A549 (cell line): Measurements from ENCODE around the gene SLC17A5. TPM values are rescaled to one million over a fixed set of nuclear protein-coding genes. Genes with fewer than 3 reads are reported as not detected.

Experiments used
- ATAC-seq, 2 experiments: fragments of 200-7000 bp in 1 of 2; fragments of >200 bp in 1 of 2; cut with Nextera tagmentation in 1 of 2; cut with Tn5 transposase in 1 of 2; 3 replicates each; pipeline versions ENCODE4 v1.8.0 to v1.9.1; 2018 to 2020; ENCODE audit warnings: mild to moderate bottlenecking in 1 of 2, moderate library complexity in 1 of 2
- CTCF ChIA-PET: fragments of 300-600 bp; sonication (Branson Sonifier 250); formaldehyde crosslinking; extraction: SDS; loops from one replicate; lab custom pipeline; 2021; ENCODE audit warnings: antibody characterized with exemption, inconsistent platforms; lab: Yijun Ruan, JAX
- POLR2A ChIA-PET: fragments of 350-600 bp; formaldehyde crosslinking; extraction: SDS; loops from one replicate; lab custom pipeline; 2021; ENCODE audit warnings: antibody characterized with exemption, inconsistent platforms; lab: Yijun Ruan, JAX
- DNase-seq, 2 experiments: peaks; one replicate each; pipeline versions ENCODE4 v3.0.0 to v3.0.0-alpha.2; 2011 to 2016; ENCODE audit warnings: low read depth in 1 of 2, low spot score in 1 of 2
- FAIRE-seq: peaks from 2 replicates; lab custom pipeline; 2011; peaks lifted over from hg19 to GRCh38; lab: Jason Lieb, UNC
- H3K27ac ChIP-seq, 2 experiments: fragments of >200 bp; sonication (Bioruptor Twin); formaldehyde crosslinking; 3 replicates each; pipeline ENCODE4 v1.5.1; 2016 to 2017
- H3K4me1 ChIP-seq: fragments of >200 bp; sonication (Bioruptor Twin); formaldehyde crosslinking; 3 replicates; pipeline ENCODE4 v1.6.1; 2016
- H3K4me2 ChIP-seq: fragments of >200 bp; sonication (Bioruptor Twin); formaldehyde crosslinking; 3 replicates; pipeline ENCODE4 v1.6.1; 2016
- H3K4me3 ChIP-seq: fragments of >200 bp; sonication (Bioruptor Twin); formaldehyde crosslinking; 3 replicates; pipeline ENCODE4 v1.5.1; 2016
- H3K9me3 ChIP-seq: fragments of >200 bp; sonication (Bioruptor Twin); formaldehyde crosslinking; 3 replicates; pipeline ENCODE4 v1.6.1; 2016
- CHD2 ChIP-seq: fragments of 150-350 bp; IDR thresholded peaks from 2 replicates; pipeline ENCODE4 v1.6.1; 2014; ENCODE audit warnings: low read length; ENCODE audit not compliant: partially characterized antibody
- CHD4 ChIP-seq: fragments of 200-600 bp; sonication (generic); IDR thresholded peaks from 2 replicates; pipeline ENCODE4 v1.6.1; 2016; ENCODE audit warnings: antibody characterized with exemption, mild to moderate bottlenecking, borderline replicate concordance
- EHF ChIP-seq: fragments of 250-450 bp; sonication (Bioruptor Pico); IDR thresholded peaks from 2 replicates; pipeline ENCODE4 v1.5.0; 2020; ENCODE audit warnings: mild to moderate bottlenecking
- EHMT2 ChIP-seq: fragments of 200-600 bp; sonication (generic); IDR thresholded peaks from 2 replicates; pipeline ENCODE4 v1.6.1; 2016; ENCODE audit warnings: antibody characterized with exemption, low read depth, mild to moderate bottlenecking, moderate library complexity
- ESRRA ChIP-seq: fragments of 150-350 bp; IDR thresholded peaks from 2 replicates; pipeline ENCODE4 v1.6.1; 2014; ENCODE audit warnings: mild to moderate bottlenecking, low read length, borderline replicate concordance
- FOXS1 ChIP-seq: fragments of 250-450 bp; sonication (Bioruptor Pico); IDR thresholded peaks from 2 replicates; pipeline ENCODE4 v1.5.0; 2020; ENCODE audit warnings: mild to moderate bottlenecking, moderate library complexity
- GATA3 ChIP-seq: IDR thresholded peaks from 2 replicates; pipeline ENCODE4 v1.6.1; 2012; ENCODE audit warnings: borderline replicate concordance
- HDAC2 ChIP-seq: fragments of 200-600 bp; sonication (generic); IDR thresholded peaks from 2 replicates; pipeline ENCODE4 v1.6.1; 2016
- HEYL ChIP-seq: fragments of 250-450 bp; sonication (Bioruptor Pico); IDR thresholded peaks from 2 replicates; pipeline ENCODE4 v1.8.0; 2021; ENCODE audit warnings: mild to moderate bottlenecking, moderate library complexity
- HOXB5 ChIP-seq: fragments of 250-450 bp; sonication (Bioruptor Pico); IDR thresholded peaks from 2 replicates; pipeline ENCODE4 v1.5.0; 2020; ENCODE audit warnings: mild to moderate bottlenecking, moderate library complexity
- KDM1A ChIP-seq: fragments of 200-600 bp; sonication (generic); IDR thresholded peaks from 2 replicates; pipeline ENCODE4 v1.6.1; 2016; ENCODE audit warnings: low read depth, mild to moderate bottlenecking
- KDM5A ChIP-seq: fragments of 200-600 bp; sonication (generic); IDR thresholded peaks from 2 replicates; pipeline ENCODE4 v1.6.1; 2016; ENCODE audit warnings: antibody characterized with exemption, mild to moderate bottlenecking
- MAFK ChIP-seq: fragments of 450-650 bp; IDR thresholded peaks from 2 replicates; pipeline ENCODE4 v1.6.1; 2014; ENCODE audit not compliant: partially characterized antibody
- NFE2L2 ChIP-seq: fragments of 150-350 bp; conservative IDR thresholded peaks from 2 replicates; pipeline ENCODE4 v1.6.1; 2014; ENCODE audit warnings: low read length
- NPAS2 ChIP-seq: fragments of 250-450 bp; sonication (Bioruptor Pico); IDR thresholded peaks from 2 replicates; pipeline ENCODE4 v1.8.0; 2022; ENCODE audit warnings: mild to moderate bottlenecking, moderate library complexity, borderline replicate concordance
- RARB ChIP-seq: fragments of 250-450 bp; sonication (Bioruptor Pico); IDR thresholded peaks from 2 replicates; pipeline ENCODE4 v1.8.0; 2021; ENCODE audit warnings: mild to moderate bottlenecking, moderate library complexity
- RCOR1 ChIP-seq: fragments of 150-350 bp; IDR thresholded peaks from 2 replicates; pipeline ENCODE4 v1.6.1; 2014; ENCODE audit warnings: antibody characterized with exemption, low read length, low read depth
- SMC3 ChIP-seq: fragments of >200 bp; sonication (Bioruptor Twin); formaldehyde crosslinking; IDR thresholded peaks from 3 replicates; pipeline ENCODE4 v1.6.1; 2018; ENCODE audit warnings: inconsistent platforms
- TFCP2L1 ChIP-seq: fragments of 250-450 bp; sonication (Bioruptor Pico); IDR thresholded peaks from 2 replicates; pipeline ENCODE4 v1.5.0; 2021; ENCODE audit warnings: mild to moderate bottlenecking
- TP53 ChIP-seq: fragments of 250-450 bp; sonication (Bioruptor Pico); IDR thresholded peaks from 2 replicates; pipeline ENCODE4 v1.5.0; 2021; ENCODE audit warnings: mild to moderate bottlenecking, moderate library complexity
- ZSCAN20 ChIP-seq: fragments of 250-450 bp; sonication (Bioruptor Pico); IDR thresholded peaks from 2 replicates; pipeline ENCODE4 v1.8.0; 2022; ENCODE audit warnings: mild to moderate bottlenecking, moderate library complexity
- WGBS: methylation state at CpG from one replicate; pipeline ENCODE4 v1.1.6; 2017; ENCODE audit errors: missing lambda C conversion rate; 5-methylcytosine and 5-hydroxymethylcytosine counted together
- polyA plus RNA-seq, 4 experiments: library from polyadenylated mRNA; depleted of rRNA in 3 of 4; stranded (reverse); fragments of >200 nt; fragmentation: RNase III in 1 of 4; extraction: RNeasy Plus Mini Kit Qiagen cat#74134 plus additional on column Dnase treatment in 1 of 4; gene quantifications; 2 replicates in 3 of 4; 3 replicates in 1 of 4; pipeline ENCODE4 v1.2.3, GENCODE V29; 2011 to 2017
- TF ChIP-seq, protein P1 (sequence below): fragments of 250-450 bp; sonication (Bioruptor Pico); IDR thresholded peaks from 2 replicates; pipeline ENCODE4 v1.5.0; 2020; ENCODE audit warnings: low read depth, mild to moderate bottlenecking, moderate library complexity
- TF ChIP-seq, protein P2 (sequence below): fragments of 450-650 bp; IDR thresholded peaks from 2 replicates; pipeline ENCODE4 v1.6.1; 2014; ENCODE audit warnings: antibody characterized with exemption
- TF ChIP-seq, protein P3 (sequence below): fragments of >200 bp; sonication (Bioruptor Twin); formaldehyde crosslinking; IDR thresholded peaks from 3 replicates; pipeline ENCODE4 v1.6.1; 2016

The SLC17A5 gene
- polyA plus RNA-seq, 2 of the 4 experiments (the other 2 are of a cell fraction), result 10.0 to 10.6 TPM

DNA sequence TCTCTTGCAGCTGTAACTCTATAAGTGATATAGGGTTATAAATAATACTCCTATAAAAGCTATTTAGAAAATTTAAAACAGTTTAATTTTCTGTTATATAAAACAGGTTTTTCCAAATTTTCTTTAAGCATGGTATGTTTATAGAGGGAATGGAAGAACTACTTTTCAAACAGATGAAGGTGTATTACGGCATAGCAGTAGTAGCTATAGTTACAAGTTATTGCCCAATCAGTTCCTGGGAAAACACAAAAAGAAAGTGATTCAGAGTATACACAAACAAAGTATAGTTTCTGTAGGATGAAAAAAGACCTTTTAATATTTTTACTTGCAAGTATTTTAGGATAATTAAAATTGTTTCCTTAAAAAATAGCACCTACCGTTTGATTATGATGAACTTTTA is 9.8 kb downstream of the SLC17A5 start:
- ATAC-seq, result no peak
- H3K4me3 ChIP-seq, result no peak overlapping the region
- peaks cover 4% of the 10 kb centered on the region; the same call in 1 of the 3 replicates for H3K4me1 ChIP-seq
- no peak for TF ChIP-seq GATA3
- TF ChIP-seq MAFK, result no peak
- ChIA-PET POLR2A (interaction anchor here (1.1 kb wide), 1 partner anchor 123 kb away, joined by 3 read pairs; the partner anchor contains the start of gene EEF1A1), CTCF (interaction anchor here (0.8 to 1.5 kb wide), 2 partner anchors 9 to 33 kb away, joined by 3 to 7 read pairs; partner anchors contain the start of gene SLC17A5)
- no peak overlapping the region for H3K27ac ChIP-seq
- DNase-seq, result no peak
- H3K4me2 ChIP-seq, result peak overlapping the region; percentile 76; the same call in 1 of the 3 replicates
- WGBS, result 90% methylated on average over 2 of the region's 2 CpGs
- no peaks in the 10 kb centered on the region for H3K9me3 ChIP-seq
- no peak for FAIRE-seq

DNA sequence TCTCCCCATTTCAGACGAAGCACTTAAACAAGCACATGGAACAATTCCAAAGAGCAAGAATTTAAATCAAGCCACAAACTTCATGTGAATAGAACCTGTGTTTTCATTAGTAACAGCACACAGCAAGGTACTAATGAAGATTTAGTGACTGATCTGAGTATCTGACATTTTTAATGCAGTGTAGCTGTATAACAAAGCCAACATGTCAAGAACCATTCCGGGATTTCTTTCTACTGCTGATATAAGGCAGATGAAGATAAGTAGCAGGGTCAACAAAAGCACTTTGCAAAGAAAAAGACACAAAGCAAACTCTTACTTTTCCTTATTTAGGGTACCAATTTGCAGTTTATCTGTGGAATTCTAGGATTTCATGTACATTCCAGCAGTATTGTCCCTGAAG is 11.3 kb downstream of the SLC17A5 start:
- TF ChIP-seq, protein P1, sequence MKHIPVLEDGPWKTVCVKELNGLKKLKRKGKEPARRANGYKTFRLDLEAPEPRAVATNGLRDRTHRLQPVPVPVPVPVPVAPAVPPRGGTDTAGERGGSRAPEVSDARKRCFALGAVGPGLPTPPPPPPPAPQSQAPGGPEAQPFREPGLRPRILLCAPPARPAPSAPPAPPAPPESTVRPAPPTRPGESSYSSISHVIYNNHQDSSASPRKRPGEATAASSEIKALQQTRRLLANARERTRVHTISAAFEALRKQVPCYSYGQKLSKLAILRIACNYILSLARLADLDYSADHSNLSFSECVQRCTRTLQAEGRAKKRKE (CRISPR knock-in tag), result no peak
- TF ChIP-seq, protein P2, sequence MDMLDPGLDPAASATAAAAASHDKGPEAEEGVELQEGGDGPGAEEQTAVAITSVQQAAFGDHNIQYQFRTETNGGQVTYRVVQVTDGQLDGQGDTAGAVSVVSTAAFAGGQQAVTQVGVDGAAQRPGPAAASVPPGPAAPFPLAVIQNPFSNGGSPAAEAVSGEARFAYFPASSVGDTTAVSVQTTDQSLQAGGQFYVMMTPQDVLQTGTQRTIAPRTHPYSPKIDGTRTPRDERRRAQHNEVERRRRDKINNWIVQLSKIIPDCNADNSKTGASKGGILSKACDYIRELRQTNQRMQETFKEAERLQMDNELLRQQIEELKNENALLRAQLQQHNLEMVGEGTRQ, result no peak
- no peak for TF ChIP-seq NPAS2 (CRISPR knock-in tag)
- TF ChIP-seq HOXB5 (CRISPR knock-in tag), result no peak
- TF ChIP-seq FOXS1 (CRISPR knock-in tag), result no peak
- TF ChIP-seq KDM1A, result no peak
- TF ChIP-seq ZSCAN20 (CRISPR knock-in tag), result no peak
- no peak for TF ChIP-seq ESRRA
- Histone ChIP-seq H3K27ac (no peak overlapping the region), H3K9me3 (no peaks in the 10 kb centered on the region), H3K4me1 (peaks cover 4% of the 10 kb centered on the region; the same call in 1 of the 3 replicates), H3K4me3 (no peak overlapping the region), H3K4me2 (no peak overlapping the region)
- ATAC-seq (no peak), FAIRE-seq (no peak), DNase-seq (no peak)
- 69% methylated on average over 2 of the region's 2 CpGs for WGBS
- POLR2A ChIA-PET, result interaction anchor here (1.0 kb wide), 1 partner anchor 10 kb away, joined by 3 read pairs; no protein-coding TSS in a partner anchor
- CTCF ChIA-PET, result interaction anchor here (1.4 kb wide), 1 partner anchor 10 kb away, joined by 6 read pairs; no protein-coding TSS in a partner anchor

DNA sequence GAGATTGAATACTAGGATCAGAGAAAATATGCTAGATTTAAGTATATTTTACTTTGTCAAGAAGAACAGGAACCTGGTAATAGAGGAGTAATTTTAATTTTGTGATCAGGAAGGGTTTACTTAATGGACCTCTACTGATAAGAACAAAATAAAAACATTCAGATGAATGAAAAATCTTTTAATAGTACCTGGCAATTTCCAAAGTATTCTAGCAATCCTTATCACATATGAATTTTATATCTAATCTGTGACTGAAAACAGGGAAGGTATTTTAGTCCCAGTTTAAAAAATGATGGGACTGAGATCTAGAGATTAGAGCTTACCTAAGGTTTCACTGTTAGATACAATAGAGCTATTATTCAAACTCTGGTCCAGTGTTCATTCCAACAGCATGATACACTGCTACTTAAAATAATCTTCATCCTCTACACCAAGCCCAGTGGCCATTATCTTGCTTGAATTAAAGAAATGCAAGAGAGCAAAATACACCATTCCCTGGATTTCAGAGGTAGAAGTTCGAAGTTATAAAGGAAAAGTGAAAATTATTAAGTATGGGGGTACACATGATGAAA is 13.5 kb downstream of the SLC17A5 start:
- ChIA-PET CTCF (no interaction called here), POLR2A (no interaction called here)
- peaks cover 4% of the 10 kb centered on the region; the same call in 1 of the 3 replicates for H3K4me1 ChIP-seq
- no peak overlapping the region for H3K4me3 ChIP-seq
- H3K27ac ChIP-seq, result no peak overlapping the region
- no peak overlapping the region for H3K4me2 ChIP-seq
- no peak for FAIRE-seq
- TF ChIP-seq TFCP2L1 (CRISPR knock-in tag) (no peak), RARB (no peak), HDAC2 (no peak), KDM5A (no peak), TP53 (CRISPR knock-in tag) (no peak), EHF (no peak), CHD2 (no peak), RCOR1 (no peak), FOXS1 (CRISPR knock-in tag) (no peak), CHD4 (no peak), HEYL (no peak), NFE2L2 (no peak), SMC3 (no peak), ESRRA (no peak), EHMT2 (no peak), KDM1A (no peak)
- TF ChIP-seq, protein P3, sequence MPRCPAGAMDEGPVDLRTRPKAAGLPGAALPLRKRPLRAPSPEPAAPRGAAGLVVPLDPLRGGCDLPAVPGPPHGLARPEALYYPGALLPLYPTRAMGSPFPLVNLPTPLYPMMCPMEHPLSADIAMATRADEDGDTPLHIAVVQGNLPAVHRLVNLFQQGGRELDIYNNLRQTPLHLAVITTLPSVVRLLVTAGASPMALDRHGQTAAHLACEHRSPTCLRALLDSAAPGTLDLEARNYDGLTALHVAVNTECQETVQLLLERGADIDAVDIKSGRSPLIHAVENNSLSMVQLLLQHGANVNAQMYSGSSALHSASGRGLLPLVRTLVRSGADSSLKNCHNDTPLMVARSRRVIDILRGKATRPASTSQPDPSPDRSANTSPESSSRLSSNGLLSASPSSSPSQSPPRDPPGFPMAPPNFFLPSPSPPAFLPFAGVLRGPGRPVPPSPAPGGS, result no peak
- TF ChIP-seq, protein P2, result no peak
- TF ChIP-seq, protein P1 (CRISPR knock-in tag), result no peak
- 76% methylated on average over 1 of the region's 1 CpG for WGBS
- no peak for ATAC-seq
- H3K9me3 ChIP-seq, result no peaks in the 10 kb centered on the region
- DNase-seq, result no peak
